Measurements from ENCODE around the gene RPH3AL.

The RPH3AL gene

GRCh38 chr17:323721-324571 lies 28.7 kb downstream of the RPH3AL start:
- in situ Hi-C loops (cut with HindIII; ENCODE audit: low sequenced_read_pairs), result no loop called here
- TF ChIP-seq CTCF (IDR thresholded peaks at IDR 0.05; ENCODE audit: low read depth, low read length), result no peak
- no peak for DNase-seq (ENCODE audit: low read depth, low spot score)
- no peak overlapping the region for H3K4me3 ChIP-seq (ENCODE audit: low read depth, low read length)

- TF ChIP-seq CTCF (IDR thresholded peaks at IDR 0.05; ENCODE audit: low read depth, low read length), result no peak
- no peak overlapping the region for H3K4me3 ChIP-seq (ENCODE audit: low read depth, low read length)
- in situ Hi-C loops (cut with HindIII; ENCODE audit: low sequenced_read_pairs), result no loop called here
- no peak for DNase-seq (ENCODE audit: low read depth, low spot score)
Measured at GRCh38 chr17:323181-323580, 29.4 kb downstream of the RPH3AL start.

- no peak for DNase-seq (ENCODE audit: low read depth, low spot score)
- no peak for TF ChIP-seq CTCF (IDR thresholded peaks at IDR 0.05; ENCODE audit: low read depth, low read length)
- in situ Hi-C loops (cut with HindIII; ENCODE audit: low sequenced_read_pairs), result no loop called here
- no peak overlapping the region for H3K4me3 ChIP-seq (ENCODE audit: low read depth, low read length)
Measured at GRCh38 chr17:322006-322780, 30.4 kb downstream of the RPH3AL start.

DNA sequence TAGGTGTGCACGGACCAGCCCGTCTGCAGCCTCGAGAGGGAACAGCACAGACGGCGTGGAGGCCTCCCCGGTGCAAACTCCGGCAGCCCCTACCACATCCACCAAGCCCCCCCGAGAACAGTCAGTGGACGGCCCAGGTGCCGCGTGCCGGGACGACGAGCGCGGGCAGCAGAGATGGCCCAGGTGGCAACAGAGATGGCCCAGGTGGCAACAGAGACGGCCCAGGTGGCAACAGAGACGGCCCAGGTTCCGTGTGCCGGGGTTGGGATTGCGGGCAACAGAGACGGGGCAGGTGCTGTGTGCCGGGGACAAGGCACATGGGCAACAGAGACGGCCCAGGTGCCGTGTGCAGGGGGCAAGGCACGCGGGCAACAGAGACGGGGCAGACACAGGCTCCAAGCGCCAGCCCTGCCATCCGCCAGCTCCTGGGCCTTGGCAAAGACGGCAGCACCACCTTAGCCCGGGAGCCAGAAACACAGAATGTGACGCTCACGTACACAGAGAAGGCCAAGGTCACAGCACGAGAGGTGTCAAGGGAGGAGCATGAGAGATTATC lies 31.1 kb downstream of the RPH3AL start:
- DNase-seq (ENCODE audit: low read depth, low spot score), result no peak
- in situ Hi-C loops (cut with HindIII; ENCODE audit: low sequenced_read_pairs), result no loop called here
- H3K4me3 ChIP-seq (ENCODE audit: low read depth, low read length), result no peak overlapping the region
- no peak for TF ChIP-seq CTCF (IDR thresholded peaks at IDR 0.05; ENCODE audit: low read depth, low read length)

GRCh38 chr17:320809-321385 lies 31.7 kb downstream of the RPH3AL start:
- in situ Hi-C loops (cut with HindIII; ENCODE audit: low sequenced_read_pairs), result no loop called here
- no peak for TF ChIP-seq CTCF (IDR thresholded peaks at IDR 0.05; ENCODE audit: low read depth, low read length)
- H3K4me3 ChIP-seq (ENCODE audit: low read depth, low read length), result no peak overlapping the region
- no peak for DNase-seq (ENCODE audit: low read depth, low spot score)

GRCh38 chr17:320139-320538 lies 32.5 kb downstream of the RPH3AL start:
- no peak overlapping the region for H3K4me3 ChIP-seq (ENCODE audit: low read depth, low read length)
- no peak for TF ChIP-seq CTCF (IDR thresholded peaks at IDR 0.05; ENCODE audit: low read depth, low read length)
- DNase-seq (ENCODE audit: low read depth, low spot score), result no peak
- in situ Hi-C loops (cut with HindIII; ENCODE audit: low sequenced_read_pairs), result no loop called here

All from astrocyte of the spinal cord (primary cell).